NB4 (cell line): ENCODE measurements around the gene ZBP1.

Experiments
- CTCF ChIP-seq: IDR thresholded peaks from one replicate; pipeline ENCODE4 v1.5.1; 2012; ENCODE audit warnings: low read depth, low read length
- MYC ChIP-seq: IDR thresholded peaks from 2 replicates; pipeline ENCODE4 v1.6.1; 2011; ENCODE audit warnings: low read depth, low read length

- TF ChIP-seq CTCF (no peak), MYC (no peak)
These were observed 47.0 kb downstream of the ZBP1 start for GRCh38 chr20:57573242-57573641.
